Trophoblast cell (in vitro differentiated cells and primary cell): ENCODE results near the gene KCNN4.

Experiments used
- DNase-seq, 2 donors: peaks; one replicate each; pipeline ENCODE4 v3.0.0-alpha.2; 2016
- H2AFZ ChIP-seq: 2 replicates; pipeline ENCODE4 v1.6.1; 2013; ENCODE audit warnings: low read length, moderate library complexity, mild to moderate bottlenecking; ENCODE audit not compliant: insufficient read depth, poor library complexity
- H2AK5ac ChIP-seq: 2 replicates; pipeline ENCODE4 v1.6.1; 2013; ENCODE audit warnings: mild to moderate bottlenecking, low read length
- H2BK120ac ChIP-seq: 2 replicates; pipeline ENCODE4 v1.6.1; 2013; ENCODE audit warnings: low read length, mild to moderate bottlenecking, moderate library complexity; ENCODE audit not compliant: insufficient read depth, poor library complexity
- H2BK12ac ChIP-seq: 2 replicates; pipeline ENCODE4 v1.6.1; 2013; ENCODE audit warnings: mild to moderate bottlenecking, low read length, moderate library complexity
- H2BK5ac ChIP-seq: 2 replicates; pipeline ENCODE4 v1.6.1; 2013; ENCODE audit warnings: low read length, low read depth, moderate library complexity, mild to moderate bottlenecking; ENCODE audit not compliant: poor library complexity
- H3K14ac ChIP-seq: 2 replicates; pipeline ENCODE4 v1.6.1; 2013; ENCODE audit warnings: mild to moderate bottlenecking, low read length
- H3K18ac ChIP-seq: 2 replicates; pipeline ENCODE4 v1.6.1; 2013; ENCODE audit warnings: mild to moderate bottlenecking, low read length
- H3K23ac ChIP-seq: 2 replicates; pipeline ENCODE4 v1.6.1; 2013; ENCODE audit warnings: low read length
- H3K27ac ChIP-seq: 2 replicates; pipeline ENCODE4 v1.5.1; 2013; ENCODE audit warnings: low read depth, mild to moderate bottlenecking, inconsistent platforms, low read length, moderate library complexity
- H3K27me3 ChIP-seq: 2 replicates; pipeline ENCODE4 v1.6.1; 2013; ENCODE audit warnings: inconsistent platforms, mild to moderate bottlenecking, low read length, moderate library complexity; ENCODE audit not compliant: insufficient read depth
- H3K36me3 ChIP-seq, 2 experiments: 1 replicate in 1 of 2; 2 replicates in 1 of 2; pipeline ENCODE4 v1.6.1; 2013; ENCODE audit warnings: low read length in 2 of 2, mild to moderate bottlenecking in 2 of 2, moderate library complexity in 1 of 2; ENCODE audit not compliant: insufficient read depth in 2 of 2, control insufficient read depth in 1 of 2
- H3K4ac ChIP-seq: 2 replicates; pipeline ENCODE4 v1.6.1; 2013; ENCODE audit warnings: low read depth, mild to moderate bottlenecking, low read length, moderate library complexity
- H3K4me1 ChIP-seq, 2 experiments: 1 replicate in 1 of 2; 2 replicates in 1 of 2; pipeline ENCODE4 v1.6.1; 2013; ENCODE audit warnings: low read length in 2 of 2, mild to moderate bottlenecking in 2 of 2, moderate library complexity in 1 of 2; ENCODE audit not compliant: insufficient read depth in 2 of 2, control insufficient read depth in 1 of 2
- H3K4me2 ChIP-seq: 2 replicates; pipeline ENCODE4 v1.6.1; 2013; ENCODE audit warnings: inconsistent platforms, mild to moderate bottlenecking, low read length, moderate library complexity
- H3K4me3 ChIP-seq: 2 replicates; pipeline ENCODE4 v1.5.1; 2013; ENCODE audit warnings: mild to moderate bottlenecking, low read depth, low read length, inconsistent platforms
- H3K79me1 ChIP-seq: one replicate; pipeline ENCODE4 v1.6.1; 2013; ENCODE audit warnings: low read length
- H3K79me2 ChIP-seq: 2 replicates; pipeline ENCODE4 v1.6.1; 2013; ENCODE audit warnings: low read length, mild to moderate bottlenecking; ENCODE audit not compliant: control insufficient read depth, insufficient read depth, poor library complexity
- H3K9ac ChIP-seq: 2 replicates; pipeline ENCODE4 v1.6.1; 2013; ENCODE audit warnings: mild to moderate bottlenecking, low read length
- H3K9me3 ChIP-seq: 2 replicates; pipeline ENCODE4 v1.6.1; 2013; ENCODE audit warnings: low read depth, mild to moderate bottlenecking, control low read depth, inconsistent platforms, low read length; ENCODE audit not compliant: insufficient read depth
- H4K12ac ChIP-seq: 2 replicates; pipeline ENCODE4 v1.6.1; 2013; ENCODE audit warnings: low read depth, mild to moderate bottlenecking, low read length, moderate library complexity
- H4K8ac ChIP-seq: 2 replicates; pipeline ENCODE4 v1.6.1; 2013; ENCODE audit warnings: low read depth, mild to moderate bottlenecking, low read length, moderate library complexity
- H4K91ac ChIP-seq: one replicate; pipeline ENCODE4 v1.6.1; 2013; ENCODE audit warnings: low read depth, mild to moderate bottlenecking, low read length, moderate library complexity
- WGBS: extraction: QIAGEN DNeasy Blood & Tissue Kit; methylation state at CpG from one replicate; pipeline ENCODE4 v1.1.7; 2013; ENCODE audit warnings: missing lambda C conversion rate; ENCODE audit not compliant: insufficient read length, insufficient coverage; ENCODE audit errors: extremely low coverage; 5-methylcytosine and 5-hydroxymethylcytosine counted together

Gene KCNN4

DNA sequence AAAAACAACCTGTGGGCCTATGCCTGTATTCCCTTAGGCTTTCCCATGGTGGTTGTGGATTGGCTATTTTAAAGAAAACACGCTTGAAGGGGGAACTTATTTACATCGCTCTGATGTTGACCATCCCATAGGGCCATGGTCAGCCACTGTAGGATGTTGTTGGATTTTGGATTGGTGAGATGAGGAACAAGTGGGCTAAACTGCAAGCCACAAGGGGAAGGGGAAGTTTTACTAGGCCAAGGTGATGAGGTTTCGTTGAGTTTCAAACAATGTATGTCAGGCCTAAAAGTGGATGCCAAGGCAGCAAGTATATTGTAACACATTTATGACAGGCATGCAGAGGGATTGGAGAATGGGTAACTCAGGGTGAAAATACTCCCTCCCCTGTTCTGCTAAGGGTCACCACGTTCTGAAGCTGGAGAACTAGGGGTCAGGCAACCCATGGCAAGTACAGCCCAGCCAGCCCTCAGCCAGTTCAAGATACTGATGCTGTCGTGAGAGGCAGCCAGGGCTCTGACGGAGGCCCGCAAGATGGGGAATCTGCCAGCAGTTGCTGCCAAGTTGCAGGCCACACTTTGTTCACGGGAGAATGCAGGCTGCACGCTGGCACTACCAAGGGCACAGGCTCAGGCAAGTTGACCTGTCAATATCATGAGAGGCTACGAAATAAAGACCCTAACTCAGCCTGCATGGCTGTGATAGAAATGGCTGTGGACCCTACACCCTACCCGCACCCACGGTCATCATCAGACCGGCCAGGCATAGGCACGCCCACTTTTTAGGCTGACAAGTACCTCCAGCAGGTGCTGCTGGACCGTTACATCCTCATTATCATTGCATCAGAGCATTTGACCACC, 53.8 kb downstream of the KCNN4 start:
- H2BK5ac ChIP-seq = no peak overlapping the region
- no peak overlapping the region for H2AFZ ChIP-seq
- H4K8ac ChIP-seq = no peak overlapping the region
- no peak overlapping the region for H3K4me2 ChIP-seq
- no CpG with 5 or more reads among the region's 15 CpGs for WGBS
- no peak overlapping the region for H3K14ac ChIP-seq
- no peak overlapping the region for H3K9ac ChIP-seq
- no peak overlapping the region for H2BK12ac ChIP-seq
- no peaks in the 10 kb centered on the region for H3K79me2 ChIP-seq
- peaks cover 5% of the 10 kb centered on the region for H3K9me3 ChIP-seq
- no peaks in the 10 kb centered on the region for H3K27me3 ChIP-seq
- H3K18ac ChIP-seq = no peak overlapping the region
- H4K91ac ChIP-seq = no peak overlapping the region
- H3K4me3 ChIP-seq = no peak overlapping the region
- no peak for DNase-seq
- no peak overlapping the region for H2BK120ac ChIP-seq
- H3K27ac ChIP-seq = no peak overlapping the region
- H3K23ac ChIP-seq = no peak overlapping the region
- H3K36me3 ChIP-seq = peaks cover 33 to 36% of the 10 kb centered on the region in 2 experiments
- no peak overlapping the region for H2AK5ac ChIP-seq
- no peaks in the 10 kb centered on the region for H3K79me1 ChIP-seq
- no peaks in the 10 kb centered on the region for H3K4me1 ChIP-seq
- no peak overlapping the region for H3K4ac ChIP-seq
- H4K12ac ChIP-seq = no peak overlapping the region

DNA sequence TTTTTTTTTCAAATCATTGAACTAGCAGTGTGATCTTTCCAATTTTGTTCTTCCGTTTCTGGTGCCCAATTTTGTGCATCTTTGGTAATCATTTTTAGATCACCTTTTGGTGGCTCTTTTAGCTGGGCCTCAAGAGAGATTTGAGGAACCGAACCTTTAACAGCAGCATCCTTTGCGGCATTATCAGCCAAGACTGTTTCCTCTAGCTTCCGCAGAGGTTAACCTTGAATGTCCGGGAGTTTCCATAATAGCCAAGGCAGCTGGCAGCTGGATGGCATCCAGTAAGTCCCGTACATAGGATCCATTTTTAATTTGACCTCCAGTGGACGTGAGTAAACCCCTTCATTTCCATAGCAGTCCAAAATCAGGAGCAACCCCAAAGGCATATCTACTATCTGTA, 55.3 kb downstream of the KCNN4 start:
- DNase-seq = no peak
- no peaks in the 10 kb centered on the region for H3K27me3 ChIP-seq
- no peak overlapping the region for H3K14ac ChIP-seq
- no peak overlapping the region for H4K8ac ChIP-seq
- H3K79me2 ChIP-seq = no peaks in the 10 kb centered on the region
- H2AK5ac ChIP-seq = no peak overlapping the region
- H3K4me3 ChIP-seq = no peak overlapping the region
- no peak overlapping the region for H4K12ac ChIP-seq
- H2AFZ ChIP-seq = no peak overlapping the region
- H3K23ac ChIP-seq = no peak overlapping the region
- no peak overlapping the region for H3K18ac ChIP-seq
- H2BK12ac ChIP-seq = no peak overlapping the region
- no peaks in the 10 kb centered on the region for H3K4me1 ChIP-seq
- H3K4me2 ChIP-seq = no peak overlapping the region
- H2BK120ac ChIP-seq = no peak overlapping the region
- no peak overlapping the region for H3K4ac ChIP-seq
- H3K36me3 ChIP-seq = peaks cover 20 to 23% of the 10 kb centered on the region in 2 experiments
- no peak overlapping the region for H3K27ac ChIP-seq
- H2BK5ac ChIP-seq = no peak overlapping the region
- no peak overlapping the region for H3K9ac ChIP-seq
- WGBS = no CpG with 5 or more reads among the region's 7 CpGs
- H4K91ac ChIP-seq = no peak overlapping the region
- peaks cover 5% of the 10 kb centered on the region for H3K9me3 ChIP-seq
- no peaks in the 10 kb centered on the region for H3K79me1 ChIP-seq

DNA sequence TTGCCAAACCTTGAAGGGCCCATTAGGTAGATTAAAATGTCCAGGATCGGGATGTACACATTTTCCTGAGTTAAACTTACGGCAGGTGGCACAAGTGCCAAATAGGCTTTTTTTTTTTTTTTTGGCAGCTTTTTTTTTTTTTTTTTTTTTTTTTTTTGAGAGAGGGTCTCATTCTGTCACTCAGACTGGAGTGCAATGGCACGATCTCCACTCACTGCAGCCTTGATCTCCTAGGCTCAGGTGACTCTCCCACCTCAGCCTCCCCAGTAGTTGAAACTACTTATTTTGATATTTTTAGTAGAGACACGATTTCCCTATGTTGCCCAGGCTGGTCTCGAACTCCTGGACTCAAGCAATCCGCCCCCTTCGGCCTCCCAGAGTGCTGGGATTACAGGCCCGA, 55.9 kb downstream of the KCNN4 start:
- no peak overlapping the region for H3K4me2 ChIP-seq
- no peak overlapping the region for H4K12ac ChIP-seq
- H3K79me2 ChIP-seq = no peaks in the 10 kb centered on the region
- no peak overlapping the region for H4K8ac ChIP-seq
- no peak overlapping the region for H2BK12ac ChIP-seq
- H3K18ac ChIP-seq = no peak overlapping the region
- WGBS = no CpG with 5 or more reads among the region's 8 CpGs
- no peak overlapping the region for H3K14ac ChIP-seq
- no peak overlapping the region for H2AK5ac ChIP-seq
- no peak overlapping the region for H3K27ac ChIP-seq
- no peaks in the 10 kb centered on the region for H3K27me3 ChIP-seq
- no peak overlapping the region for H2BK120ac ChIP-seq
- no peak overlapping the region for H3K4me3 ChIP-seq
- H4K91ac ChIP-seq = no peak overlapping the region
- no peak overlapping the region for H3K23ac ChIP-seq
- no peak overlapping the region for H2BK5ac ChIP-seq
- no peak overlapping the region for H3K4ac ChIP-seq
- no peaks in the 10 kb centered on the region for H3K79me1 ChIP-seq
- H2AFZ ChIP-seq = no peak overlapping the region
- peaks cover 18 to 21% of the 10 kb centered on the region in 2 experiments for H3K36me3 ChIP-seq
- H3K9ac ChIP-seq = no peak overlapping the region
- no peaks in the 10 kb centered on the region for H3K4me1 ChIP-seq
- no peak for DNase-seq
- H3K9me3 ChIP-seq = peaks cover 5% of the 10 kb centered on the region

DNA sequence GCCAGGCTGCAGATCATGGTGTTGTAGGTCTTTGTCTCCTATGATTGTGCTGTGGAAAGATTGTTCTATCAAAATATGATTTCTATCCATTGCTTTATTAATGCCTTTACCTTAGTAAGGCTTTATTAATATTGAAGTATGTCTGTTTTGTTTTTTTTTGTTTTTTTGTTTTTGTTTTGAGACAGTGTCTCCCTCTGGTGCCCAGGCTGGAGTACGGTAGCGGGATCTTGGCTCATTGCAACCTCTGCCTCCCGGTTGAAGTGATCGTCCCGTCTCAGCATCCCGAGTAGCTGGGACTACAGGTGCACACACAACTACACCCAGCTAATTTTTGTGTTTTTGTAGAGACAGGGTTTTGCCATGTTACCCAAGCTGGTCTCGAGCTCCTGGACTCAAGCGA, 57.2 kb downstream of the KCNN4 start:
- no CpG with 5 or more reads among the region's 8 CpGs for WGBS
- H4K12ac ChIP-seq = no peak overlapping the region
- no peak overlapping the region for H3K4me2 ChIP-seq
- H4K8ac ChIP-seq = no peak overlapping the region
- H2AFZ ChIP-seq = no peak overlapping the region
- no peak overlapping the region for H3K27ac ChIP-seq
- H3K23ac ChIP-seq = no peak overlapping the region
- no peak overlapping the region for H4K91ac ChIP-seq
- H2BK12ac ChIP-seq = no peak overlapping the region
- H3K27me3 ChIP-seq = no peaks in the 10 kb centered on the region
- H3K9me3 ChIP-seq = peaks cover 2% of the 10 kb centered on the region
- no peak overlapping the region for H2BK5ac ChIP-seq
- no peaks in the 10 kb centered on the region for H3K4me1 ChIP-seq
- peaks cover 5 to 9% of the 10 kb centered on the region in 2 experiments for H3K36me3 ChIP-seq
- no peak overlapping the region for H3K4me3 ChIP-seq
- H3K79me2 ChIP-seq = no peaks in the 10 kb centered on the region
- no peak overlapping the region for H3K9ac ChIP-seq
- no peak overlapping the region for H3K18ac ChIP-seq
- no peaks in the 10 kb centered on the region for H3K79me1 ChIP-seq
- no peak overlapping the region for H2AK5ac ChIP-seq
- DNase-seq = peak in 1 of 2 donors; percentile 27
- no peak overlapping the region for H2BK120ac ChIP-seq
- no peak overlapping the region for H3K14ac ChIP-seq
- no peak overlapping the region for H3K4ac ChIP-seq
